ENCODE data around the gene GNB1L.

DNA sequence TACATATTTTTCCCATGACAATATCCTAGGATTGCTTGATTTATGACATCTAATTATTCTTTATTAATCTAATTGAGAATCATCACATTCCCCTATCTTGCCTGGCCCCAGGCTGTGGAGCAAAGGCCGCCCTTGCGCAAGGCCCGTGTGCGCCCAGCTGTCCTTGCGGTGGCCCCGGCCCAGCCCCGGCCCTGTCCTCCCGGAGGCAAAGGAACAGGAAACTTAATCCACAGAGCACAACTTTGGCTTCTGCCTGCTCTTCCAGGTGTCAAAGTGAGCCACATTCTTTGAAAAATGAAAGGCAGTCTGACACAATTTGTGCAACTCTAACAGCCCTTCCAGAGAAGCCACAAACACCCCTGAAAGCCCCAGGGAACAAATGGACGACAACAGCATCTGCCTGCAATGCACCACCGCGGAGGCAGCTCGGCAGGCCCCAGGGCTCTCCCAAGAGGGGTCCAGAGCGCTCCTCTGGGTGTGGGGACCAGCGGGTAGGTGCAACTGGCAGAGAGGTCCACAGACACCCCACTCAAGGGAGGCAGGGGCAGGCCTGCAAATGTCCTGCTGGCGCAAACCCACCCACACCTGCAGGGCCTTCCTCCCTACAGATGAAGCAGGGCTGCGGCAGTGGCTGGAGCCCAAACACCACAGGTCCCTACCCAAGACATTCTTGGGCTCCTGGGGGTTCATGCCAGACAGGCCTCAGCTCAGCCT is 30.3 kb downstream of the GNB1L start:
- TF ChIP-seq, protein P1, sequence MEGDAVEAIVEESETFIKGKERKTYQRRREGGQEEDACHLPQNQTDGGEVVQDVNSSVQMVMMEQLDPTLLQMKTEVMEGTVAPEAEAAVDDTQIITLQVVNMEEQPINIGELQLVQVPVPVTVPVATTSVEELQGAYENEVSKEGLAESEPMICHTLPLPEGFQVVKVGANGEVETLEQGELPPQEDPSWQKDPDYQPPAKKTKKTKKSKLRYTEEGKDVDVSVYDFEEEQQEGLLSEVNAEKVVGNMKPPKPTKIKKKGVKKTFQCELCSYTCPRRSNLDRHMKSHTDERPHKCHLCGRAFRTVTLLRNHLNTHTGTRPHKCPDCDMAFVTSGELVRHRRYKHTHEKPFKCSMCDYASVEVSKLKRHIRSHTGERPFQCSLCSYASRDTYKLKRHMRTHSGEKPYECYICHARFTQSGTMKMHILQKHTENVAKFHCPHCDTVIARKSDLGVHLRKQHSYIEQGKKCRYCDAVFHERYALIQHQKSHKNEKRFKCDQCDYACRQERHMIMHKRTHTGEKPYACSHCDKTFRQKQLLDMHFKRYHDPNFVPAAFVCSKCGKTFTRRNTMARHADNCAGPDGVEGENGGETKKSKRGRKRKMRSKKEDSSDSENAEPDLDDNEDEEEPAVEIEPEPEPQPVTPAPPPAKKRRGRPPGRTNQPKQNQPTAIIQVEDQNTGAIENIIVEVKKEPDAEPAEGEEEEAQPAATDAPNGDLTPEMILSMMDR (IDR thresholded peaks at IDR 0.05; ENCODE audit: low read depth, low read length), result no peak
- no peak for TF ChIP-seq EZH2phosphoT487 (IDR thresholded peaks at IDR 0.05; ENCODE audit: low read depth)
